NT2/D1 (cell line): ENCODE data around the gene RPL38.

Experiments used
- DNase-seq: peaks from one replicate; pipeline ENCODE4 v3.0.0-alpha.2; 2011; ENCODE audit warnings: low read depth, low spot score
- H3K27me3 ChIP-seq: 2 replicates; pipeline ENCODE4 v1.6.0; 2011; ENCODE audit warnings: mild to moderate bottlenecking; ENCODE audit not compliant: insufficient read length, insufficient read depth
- H3K36me3 ChIP-seq: 2 replicates; pipeline ENCODE4 v1.6.1; 2011; ENCODE audit warnings: mild to moderate bottlenecking, low read length, mixed read lengths; ENCODE audit not compliant: insufficient read depth, insufficient read length
- H3K4me1 ChIP-seq: 2 replicates; pipeline ENCODE4 v1.5.1; 2011; ENCODE audit not compliant: insufficient read depth, insufficient read length
- H3K4me3 ChIP-seq: 2 replicates; pipeline ENCODE4 v1.5.1; 2011; ENCODE audit warnings: low read depth; ENCODE audit not compliant: insufficient read length
- H3K9ac ChIP-seq: 2 replicates; pipeline ENCODE4 v1.6.0; 2011; ENCODE audit warnings: low read depth; ENCODE audit not compliant: insufficient read length
- H3K9me3 ChIP-seq: 2 replicates; pipeline ENCODE4 v1.5.1; 2011; ENCODE audit warnings: mild to moderate bottlenecking, low read length; ENCODE audit not compliant: insufficient read depth
- SUZ12 ChIP-seq: IDR thresholded peaks from 2 replicates; pipeline ENCODE4 v1.6.1; 2011; ENCODE audit not compliant: insufficient read length, insufficient read depth; ENCODE audit errors: extremely low read depth
- YY1 ChIP-seq: IDR thresholded peaks from 2 replicates; pipeline ENCODE4 v1.6.1; 2011; ENCODE audit not compliant: insufficient read length, insufficient read depth
- ZNF274 ChIP-seq: IDR thresholded peaks from 2 replicates; pipeline ENCODE4 v1.6.1; 2011; ENCODE audit warnings: mild to moderate bottlenecking, low read depth, low read length

The RPL38 gene

GRCh38 chr17:74223901-74224300 lies 20.4 kb downstream of the RPL38 start:
- peaks cover 10% of the 10 kb centered on the region for H3K4me1 ChIP-seq
- peaks cover under 1% of the 10 kb centered on the region for H3K36me3 ChIP-seq
- H3K9me3 ChIP-seq = no peaks in the 10 kb centered on the region
- H3K27me3 ChIP-seq = no peaks in the 10 kb centered on the region
- H3K4me3 ChIP-seq = no peak overlapping the region
- peak overlapping the region; percentile 1 for H3K9ac ChIP-seq
- TF ChIP-seq SUZ12 (no peak), ZNF274 (no peak)
- DNase-seq = no peak

DNA sequence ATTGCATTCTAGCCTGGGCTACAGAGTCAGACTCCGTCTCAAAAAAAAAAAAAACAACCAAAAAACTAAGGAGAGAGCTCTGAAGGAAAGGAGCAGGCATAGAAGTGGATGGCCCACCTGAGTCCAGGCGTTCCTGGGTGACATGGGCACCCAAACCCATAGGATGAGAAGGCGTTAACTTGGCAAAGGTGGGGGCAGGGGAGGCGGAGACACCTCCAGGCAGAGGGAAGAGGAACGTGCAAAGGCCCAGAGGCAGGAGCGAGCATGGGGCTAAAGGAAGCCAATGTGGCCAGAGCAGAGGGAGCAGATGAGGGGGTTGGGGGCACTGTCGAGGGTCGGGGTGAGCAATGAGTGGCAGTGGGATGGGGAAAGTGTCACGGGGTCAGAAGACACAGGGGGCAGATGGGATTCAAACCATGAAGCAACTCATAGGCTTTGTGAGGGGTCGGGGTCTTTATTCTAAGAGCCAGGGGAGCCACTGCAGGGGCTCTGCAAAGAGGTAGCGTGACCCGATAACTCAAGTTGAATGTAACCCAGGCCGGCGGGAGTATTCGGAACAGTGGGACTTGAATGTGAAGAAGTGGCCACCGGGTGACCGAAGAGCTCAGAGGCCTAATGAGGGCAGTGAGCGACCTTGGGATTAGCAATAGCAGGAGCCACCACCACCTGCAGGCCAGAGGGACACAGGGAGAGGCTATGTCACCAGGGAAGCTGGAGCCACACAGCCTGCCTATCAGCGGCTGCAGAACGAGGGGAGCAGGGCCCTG lies 21.7 kb downstream of the RPL38 start:
- Histone ChIP-seq H3K4me3 (no peak overlapping the region), H3K27me3 (no peaks in the 10 kb centered on the region), H3K9ac (no peak overlapping the region), H3K9me3 (no peaks in the 10 kb centered on the region), H3K4me1 (peaks cover 10% of the 10 kb centered on the region), H3K36me3 (peaks cover 3% of the 10 kb centered on the region)
- TF ChIP-seq SUZ12 (no peak), ZNF274 (no peak), YY1 (no peak)
- no peak for DNase-seq

GRCh38 chr17:74226252-74226651 lies 22.8 kb downstream of the RPL38 start:
- peaks cover 3% of the 10 kb centered on the region for H3K36me3 ChIP-seq
- DNase-seq = no peak
- TF ChIP-seq YY1 = no peak
- no peak for TF ChIP-seq ZNF274
- no peak for TF ChIP-seq SUZ12

GRCh38 chr17:74227271-74228080 lies 24.0 kb downstream of the RPL38 start:
- no peaks in the 10 kb centered on the region for H3K27me3 ChIP-seq
- peaks cover 19% of the 10 kb centered on the region for H3K4me1 ChIP-seq
- no peak overlapping the region for H3K4me3 ChIP-seq
- H3K9me3 ChIP-seq = no peaks in the 10 kb centered on the region
- TF ChIP-seq ZNF274 = no peak
- no peak for TF ChIP-seq SUZ12
- TF ChIP-seq YY1 = no peak
- H3K9ac ChIP-seq = no peak overlapping the region
- no peak for DNase-seq
- peaks cover 3% of the 10 kb centered on the region for H3K36me3 ChIP-seq

More at GRCh38 chr17:74226252-74226651, 22.8 kb downstream of the RPL38 start:
- no peak overlapping the region for H3K4me3 ChIP-seq
- H3K27me3 ChIP-seq = no peaks in the 10 kb centered on the region
- H3K9ac ChIP-seq = no peak overlapping the region
- peaks cover 10% of the 10 kb centered on the region for H3K4me1 ChIP-seq
- H3K9me3 ChIP-seq = no peaks in the 10 kb centered on the region

DNA sequence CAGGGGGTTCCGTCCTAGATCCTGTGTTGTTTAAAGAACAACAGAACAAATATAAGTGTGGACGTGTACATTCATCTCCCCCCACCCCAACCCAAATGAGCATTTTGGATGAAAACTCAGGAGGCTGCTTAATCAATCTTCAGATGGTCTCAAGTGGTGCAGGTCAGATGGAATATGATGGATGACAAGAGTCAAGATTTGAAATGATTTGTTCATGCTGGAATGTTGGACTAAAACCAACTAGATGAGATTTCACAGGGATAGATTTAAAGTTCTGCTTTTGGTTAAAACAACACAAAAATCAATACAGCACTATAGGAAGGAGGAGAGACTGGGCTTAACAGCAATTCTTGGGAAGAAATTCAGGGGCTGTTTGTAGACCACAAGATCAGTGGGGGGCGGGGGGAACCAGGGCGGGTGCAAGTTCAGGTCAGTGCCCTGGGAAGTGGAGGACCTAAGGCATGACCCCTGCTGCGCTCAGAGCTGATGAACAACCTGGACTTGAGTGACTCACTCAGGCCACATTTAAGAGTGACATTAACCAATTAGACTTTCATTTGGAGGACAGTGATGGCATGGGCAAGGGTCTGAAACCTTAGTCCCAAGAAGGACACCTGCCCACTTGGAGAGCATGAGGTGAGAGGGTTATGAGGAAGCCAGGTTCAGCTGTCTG lies 25.0 kb downstream of the RPL38 start:
- H3K4me1 ChIP-seq = peaks cover 21% of the 10 kb centered on the region
- H3K9ac ChIP-seq = no peak overlapping the region
- no peak for DNase-seq
- no peak for TF ChIP-seq SUZ12
- peaks cover 3% of the 10 kb centered on the region for H3K36me3 ChIP-seq
- no peaks in the 10 kb centered on the region for H3K9me3 ChIP-seq
- no peak overlapping the region for H3K4me3 ChIP-seq
- no peaks in the 10 kb centered on the region for H3K27me3 ChIP-seq

DNA sequence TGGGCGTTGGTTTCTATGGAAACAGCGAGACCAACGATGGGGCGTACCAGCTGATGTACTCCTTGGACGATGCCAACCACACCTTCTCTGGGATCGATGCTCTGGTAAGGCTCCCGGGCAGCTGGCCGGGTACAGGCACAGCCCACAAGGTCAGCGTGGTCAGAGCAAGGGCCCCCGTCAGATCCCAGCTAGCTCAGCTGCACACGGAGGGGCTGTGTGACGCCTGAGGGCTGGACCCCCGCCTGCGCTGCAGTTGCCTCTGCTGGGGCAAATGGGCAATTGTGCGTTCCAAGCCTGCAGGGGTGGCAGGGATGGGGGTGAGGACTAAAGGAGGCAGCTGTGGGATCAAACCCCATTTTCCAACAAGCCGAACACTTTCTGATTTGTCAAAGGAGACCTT lies 27.4 kb downstream of the RPL38 start:
- no peak overlapping the region for H3K9ac ChIP-seq
- no peaks in the 10 kb centered on the region for H3K27me3 ChIP-seq
- H3K36me3 ChIP-seq = peaks cover 3% of the 10 kb centered on the region
- DNase-seq = no peak
- H3K4me3 ChIP-seq = no peak overlapping the region
- H3K9me3 ChIP-seq = no peaks in the 10 kb centered on the region
- peaks cover 20% of the 10 kb centered on the region for H3K4me1 ChIP-seq
- TF ChIP-seq SUZ12 (no peak), YY1 (no peak), ZNF274 (no peak)
